HepG2 (cell line): ENCODE results near the gene RASAL3. TPM values are rescaled to one million over a fixed set of nuclear protein-coding genes. Genes with fewer than 3 reads are reported as not detected.
"Not testable (repeated sequence)": the region's sequence is repeated elsewhere in the genome, so short reads cannot be mapped to it uniquely, and the experiment has no call there.

Experiments used
- ARNT2 ChIP-seq: sonication (generic); formaldehyde crosslinking; IDR thresholded peaks from 2 replicates; pipeline ENCODE4 v1.8.0; 2022; ENCODE audit warnings: mild to moderate bottlenecking, low read depth, missing genetic modification reagents, moderate library complexity
- CCDC6 ChIP-seq: sonication (generic); formaldehyde crosslinking; IDR thresholded peaks from 2 replicates; pipeline ENCODE4 v1.8.1; 2022; ENCODE audit warnings: mild to moderate bottlenecking, missing genetic modification reagents, moderate library complexity
- CREB1 ChIP-seq, 2 experiments: fragments of 450-650 bp in 1 of 2; IDR thresholded peaks; 2 replicates each; pipeline ENCODE4 v1.6.1; 2016 to 2017; ENCODE audit warnings: control low read depth in 1 of 2, mild to moderate bottlenecking in 1 of 2, missing compliant biosample characterization in 1 of 2, missing genetic modification characterization in 1 of 2
- DPF2 ChIP-seq: sonication (generic); formaldehyde crosslinking; IDR thresholded peaks from 2 replicates; pipeline ENCODE4 v1.4.0; 2020; ENCODE audit warnings: mild to moderate bottlenecking, low read depth, missing genetic modification reagents, borderline replicate concordance
- ERF ChIP-seq: IDR thresholded peaks from 2 replicates; pipeline ENCODE4 v1.6.1; 2018; ENCODE audit warnings: missing biosample characterization, missing genetic modification reagents
- FOSL2 ChIP-seq: sonication (generic); formaldehyde crosslinking; IDR thresholded peaks from 2 replicates; pipeline ENCODE4 v1.4.0; 2020; ENCODE audit warnings: missing genetic modification reagents
- FOXP1 ChIP-seq, 2 experiments: fragments of 450-650 bp in 1 of 2; IDR thresholded peaks; 2 replicates each; pipeline ENCODE4 v1.6.1; 2017 to 2018; ENCODE audit warnings: antibody characterized with exemption in 1 of 2
- GATAD1 ChIP-seq: IDR thresholded peaks from 2 replicates; pipeline ENCODE4 v1.6.1; 2016; ENCODE audit warnings: missing genetic modification reagents, missing compliant biosample characterization
- HDAC2 ChIP-seq: sonication (generic); formaldehyde crosslinking; IDR thresholded peaks from 2 replicates; pipeline ENCODE4 v1.4.0; 2020; ENCODE audit warnings: missing genetic modification reagents
- HMG20A ChIP-seq: IDR thresholded peaks from 2 replicates; pipeline ENCODE4 v1.6.1; 2016; ENCODE audit warnings: borderline replicate concordance
- HOXA3 ChIP-seq: sonication (generic); formaldehyde crosslinking; IDR thresholded peaks from 2 replicates; pipeline ENCODE4 v1.5.0; 2020; ENCODE audit warnings: missing genetic modification reagents
- KAT8 ChIP-seq: IDR thresholded peaks from 2 replicates; pipeline ENCODE4 v1.6.1; 2016; ENCODE audit warnings: missing genetic modification reagents, missing compliant biosample characterization
- MEIS2 ChIP-seq: sonication (generic); formaldehyde crosslinking; IDR thresholded peaks from 2 replicates; pipeline ENCODE4 v1.9.0; 2021; ENCODE audit warnings: mild to moderate bottlenecking, missing genetic modification reagents
- MLX ChIP-seq: IDR thresholded peaks from 2 replicates; pipeline ENCODE4 v1.6.1; 2016
- PATZ1 ChIP-seq: sonication (generic); formaldehyde crosslinking; IDR thresholded peaks from 2 replicates; pipeline ENCODE4 v1.4.0; 2020; ENCODE audit warnings: missing genetic modification reagents
- REPIN1 ChIP-seq: sonication (generic); formaldehyde crosslinking; IDR thresholded peaks from 2 replicates; pipeline ENCODE4 v1.8.0; 2022; ENCODE audit warnings: missing genetic modification reagents, low read depth, mild to moderate bottlenecking, borderline replicate concordance
- SALL1 ChIP-seq: sonication (generic); formaldehyde crosslinking; IDR thresholded peaks from 2 replicates; pipeline ENCODE4 v1.8.0; 2022; ENCODE audit warnings: mild to moderate bottlenecking, missing genetic modification reagents
- SOX5 ChIP-seq: IDR thresholded peaks from 2 replicates; pipeline ENCODE4 v1.6.1; 2016; ENCODE audit warnings: borderline replicate concordance
- SP5 ChIP-seq: IDR thresholded peaks from 2 replicates; pipeline ENCODE4 v1.6.1; 2016; ENCODE audit warnings: low read depth, borderline replicate concordance
- SPEN ChIP-seq: sonication (generic); formaldehyde crosslinking; IDR thresholded peaks from 2 replicates; pipeline ENCODE4 v1.5.1; 2020; ENCODE audit warnings: low read depth, mild to moderate bottlenecking, missing genetic modification reagents
- TEAD3 ChIP-seq: optimal IDR thresholded peaks from 2 replicates; pipeline ENCODE3; 2016; ENCODE audit warnings: borderline replicate concordance
- YEATS2 ChIP-seq: sonication (generic); formaldehyde crosslinking; IDR thresholded peaks from 2 replicates; pipeline ENCODE4 v1.4.0; 2020; ENCODE audit warnings: missing genetic modification reagents, borderline replicate concordance
- ZBTB7B ChIP-seq: sonication (generic); formaldehyde crosslinking; IDR thresholded peaks from 2 replicates; pipeline ENCODE4 v1.4.0; 2020; ENCODE audit warnings: missing genetic modification reagents
- ZNF503 ChIP-seq: sonication (generic); formaldehyde crosslinking; IDR thresholded peaks from 2 replicates; pipeline ENCODE4 v1.4.0; 2020; ENCODE audit warnings: missing genetic modification reagents
- ZNF614 ChIP-seq: IDR thresholded peaks from 2 replicates; pipeline ENCODE4 v1.6.1; 2018; ENCODE audit warnings: missing biosample characterization, missing genetic modification reagents, inconsistent platforms, borderline replicate concordance
- ZNF788 ChIP-seq: sonication (generic); formaldehyde crosslinking; IDR thresholded peaks from 2 replicates; pipeline ENCODE4 v1.5.0; 2020; ENCODE audit warnings: mild to moderate bottlenecking, missing genetic modification reagents, borderline replicate concordance
- polyA plus RNA-seq, 8 experiments: library from polyadenylated mRNA; depleted of rRNA in 3 of 8; stranded (reverse) in 7 of 8; unstranded in 1 of 8; fragments of >200 nt; fragmentation: Illumina TruSeq in 4 of 8; extraction: Trizol in 4 of 8; gene quantifications; 2 replicates each; pipeline versions ENCODE4 v1.2.1 to v1.2.3, GENCODE V29; 2011 to 2016; ENCODE audit warnings: low read depth in 4 of 8, missing spikeins in 1 of 8, mixed read lengths in 1 of 8; ENCODE audit not compliant: insufficient read depth in 1 of 8
- total RNA-seq, 5 experiments: library from RNA; depleted of rRNA; stranded (reverse); fragments of >200 nt; fragmentation: Illumina TruSeq; extraction: Trizol; gene quantifications; 2 replicates each; pipeline ENCODE4 v1.2.3, GENCODE V29; 2016; ENCODE audit warnings: low read depth in 1 of 5

The RASAL3 gene
- total and polyA plus RNA-seq, 2 of the 13 experiments (the other 11 are each of a cell fraction or from before 2014, with no cell fraction given) = not detected

GRCh38 chr19:15411351-15411750 is 53.0 kb downstream of the RASAL3 start (continued):
- TF ChIP-seq SPEN (CRISPR knock-in tag) = 0 out of 2 replicates have a peak, but pooled peaks have one; percentile 40
- TF ChIP-seq MLX (CRISPR knock-in tag) = 0 out of 2 replicates have a peak, but pooled peaks have one; percentile 23
- peak; percentile 77 for TF ChIP-seq FOXP1 (IDR thresholded peaks at IDR 0.05)
- TF ChIP-seq FOXP1 (CRISPR knock-in tag; IDR thresholded peaks at IDR 0.05) = peak; percentile 93
- peak; percentile 44; the same call in 1 of the 2 replicates for TF ChIP-seq ZNF614 (CRISPR knock-in tag)
- 0 out of 2 replicates have a peak, but pooled peaks have one; percentile 36 for TF ChIP-seq CCDC6
- peak; percentile 32; the same call in 1 of the 2 replicates for TF ChIP-seq KAT8 (CRISPR knock-in tag)
- TF ChIP-seq SP5 (CRISPR knock-in tag) = peak; percentile 94
- peak; percentile 98 for TF ChIP-seq TEAD3 (CRISPR knock-in tag)
- TF ChIP-seq CREB1 (IDR thresholded peaks at IDR 0.05) = not testable (repeated sequence)
- TF ChIP-seq CREB1 (CRISPR knock-in tag; IDR thresholded peaks at IDR 0.05) = 0 out of 2 replicates have a peak, but pooled peaks have one; percentile 37
- TF ChIP-seq ZBTB7B = 0 out of 2 replicates have a peak, but pooled peaks have one; percentile 44
- TF ChIP-seq YEATS2 (CRISPR knock-in tag) = peak; percentile 48; the same call in 1 of the 2 replicates
- peak; percentile 29; the same call in 1 of the 2 replicates for TF ChIP-seq ERF (CRISPR knock-in tag)
- TF ChIP-seq ARNT2 (CRISPR knock-in tag) = 0 out of 2 replicates have a peak, but pooled peaks have one; percentile 25
- TF ChIP-seq DPF2 (CRISPR knock-in tag) = peak; percentile 47; the same call in 1 of the 2 replicates
- TF ChIP-seq HMG20A (CRISPR knock-in tag) = peak; percentile 65; the same call in 1 of the 2 replicates
- peak; percentile 61; the same call in 1 of the 2 replicates for TF ChIP-seq SOX5
- TF ChIP-seq HDAC2 (CRISPR knock-in tag) = peak; percentile 67
- 0 out of 2 replicates have a peak, but pooled peaks have one; percentile 56 for TF ChIP-seq ZNF503
- peak; percentile 71 for TF ChIP-seq SALL1 (CRISPR knock-in tag)
- 0 out of 2 replicates have a peak, but pooled peaks have one; percentile 41 for TF ChIP-seq GATAD1
- TF ChIP-seq REPIN1 (CRISPR knock-in tag) = 0 out of 2 replicates have a peak, but pooled peaks have one; percentile 37
- 0 out of 2 replicates have a peak, but pooled peaks have one; percentile 66 for TF ChIP-seq MEIS2
- peak; percentile 76 for TF ChIP-seq FOSL2 (CRISPR knock-in tag)
- TF ChIP-seq ZNF788 (CRISPR knock-in tag) = 0 out of 2 replicates have a peak, but pooled peaks have one; percentile 64
- peak; percentile 56; the same call in 1 of the 2 replicates for TF ChIP-seq PATZ1
- peak; percentile 61; the same call in 1 of the 2 replicates for TF ChIP-seq HOXA3 (CRISPR knock-in tag)
